GM20000 (cell line): Measurements from ENCODE around the gene XRCC2.
"Not testable (repeated sequence)": the region's sequence is repeated elsewhere in the genome, so short reads cannot be mapped to it uniquely, and the experiment has no call there.

Source experiments
- DNase-seq: peaks from one replicate; pipeline ENCODE4 v3.0.0; 2012; ENCODE audit warnings: low spot score
- CTCF ChIP-seq: IDR thresholded peaks from 2 replicates; pipeline ENCODE4 v1.5.1; 2012; ENCODE audit warnings: mild to moderate bottlenecking, control low read depth; ENCODE audit errors: extremely low read depth, missing control alignments

Gene XRCC2

GRCh38 chr7:152699079-152699478 lies 23.1 kb upstream of the XRCC2 start:
- no peak for DNase-seq
- TF ChIP-seq CTCF, result no peak

DNA sequence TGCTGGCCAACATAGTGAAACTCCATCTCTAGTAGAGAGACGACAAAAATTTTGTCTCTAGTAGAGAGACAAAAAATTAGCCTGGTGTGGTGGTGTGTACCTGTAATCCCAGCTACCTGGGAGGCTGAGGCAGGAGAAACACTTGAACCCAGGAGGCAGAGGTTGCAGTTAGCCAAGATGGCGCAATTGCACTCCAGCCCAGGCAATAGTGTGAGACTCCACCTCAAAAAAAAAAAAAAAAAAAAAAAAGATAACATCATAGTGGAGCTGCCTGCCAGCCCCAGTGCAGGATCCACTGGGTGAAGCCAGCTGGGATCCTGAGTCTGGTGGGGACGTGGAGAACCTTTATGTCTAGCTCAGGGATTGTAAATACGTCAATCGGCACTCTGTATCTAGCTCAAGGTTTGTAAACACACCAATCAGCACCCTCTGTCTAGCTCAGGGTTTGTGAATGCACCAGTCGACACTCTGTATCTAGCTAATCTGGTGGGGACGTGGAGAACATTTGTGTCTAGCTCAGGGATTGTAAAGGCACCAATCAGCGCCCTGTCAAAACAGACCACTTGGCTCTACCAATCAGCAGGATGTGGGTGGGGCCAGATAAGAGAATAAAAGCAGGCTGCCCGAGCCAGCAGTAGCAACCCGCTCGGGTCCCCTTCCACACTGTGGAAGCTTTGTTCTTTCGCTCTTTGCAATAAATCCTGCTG lies 21.5 kb upstream of the XRCC2 start:
- not testable (repeated sequence) for DNase-seq

- not testable (repeated sequence) for DNase-seq
These were observed 16.3 kb upstream of the XRCC2 start for GRCh38 chr7:152692196-152692595.

GRCh38 chr7:152683297-152683696 lies 7.4 kb upstream of the XRCC2 start:
- no peak for TF ChIP-seq CTCF
- no peak for DNase-seq

- no peak for TF ChIP-seq CTCF
- no peak for DNase-seq
These were observed 2.1 kb upstream of the XRCC2 start for GRCh38 chr7:152677808-152678670.

DNA sequence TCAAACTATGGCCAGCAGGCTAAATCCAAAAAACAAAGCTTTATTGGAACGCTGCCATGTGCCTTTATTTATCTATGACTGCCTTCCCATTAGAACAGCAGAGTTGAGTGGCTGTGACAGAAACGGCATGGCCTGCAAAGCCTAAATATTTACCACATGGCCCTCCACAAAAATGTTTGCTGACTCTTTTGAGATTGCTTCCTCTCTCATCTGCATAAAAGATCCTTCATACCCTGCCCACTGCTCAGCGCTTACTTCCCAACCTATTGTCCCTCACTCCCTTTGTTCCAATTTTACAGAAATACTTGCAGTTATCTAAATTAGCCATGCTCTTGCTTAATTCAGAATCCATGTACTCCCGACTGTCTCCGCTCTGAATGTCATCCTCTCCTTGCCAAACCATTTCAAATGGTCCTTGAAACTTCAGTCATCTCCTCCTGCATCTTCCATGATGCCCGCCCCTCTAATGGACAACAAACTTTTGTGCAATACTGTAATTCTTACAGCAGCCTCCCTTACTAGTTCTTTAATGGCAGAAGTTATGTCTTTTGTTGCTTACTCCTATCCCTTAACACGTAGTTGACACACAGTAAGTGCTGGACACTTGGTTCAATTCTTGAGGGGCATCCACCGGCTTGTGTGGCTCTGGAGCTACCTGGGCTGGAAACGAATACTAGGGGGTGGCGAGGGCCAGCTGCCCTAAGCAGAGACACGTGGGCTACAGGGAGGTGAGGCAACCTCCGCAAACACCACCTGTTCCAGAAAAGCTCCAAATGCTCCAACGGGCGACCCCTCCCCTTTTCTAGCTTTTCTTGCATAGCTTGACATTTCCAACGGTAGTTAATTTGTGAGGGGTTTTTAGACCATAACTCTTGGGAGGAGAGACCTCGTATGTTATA lies 832 bp downstream of the XRCC2 start:
- DNase-seq, result peak; percentile 28
- TF ChIP-seq CTCF, result no peak

DNA sequence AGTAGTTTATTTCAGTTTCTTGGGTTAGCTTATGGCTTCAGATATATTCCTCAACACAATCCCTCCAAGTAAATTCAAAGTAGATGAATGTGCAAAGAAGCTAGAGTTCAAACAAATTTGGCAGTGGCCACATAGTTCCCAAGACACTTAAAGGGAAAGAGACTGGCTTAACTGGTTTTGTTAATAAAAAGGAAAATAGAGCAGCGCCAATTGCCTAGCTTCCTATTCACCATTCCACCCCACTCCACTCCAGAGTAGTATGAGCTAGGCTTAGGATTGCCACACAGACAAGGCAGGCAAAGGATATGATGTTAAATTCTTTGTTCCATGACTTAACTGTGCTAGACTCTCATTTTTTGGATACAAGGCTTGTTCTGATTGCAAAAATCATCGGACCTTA lies 2.0 kb downstream of the XRCC2 start:
- no peak for DNase-seq
- no peak for TF ChIP-seq CTCF

DNA sequence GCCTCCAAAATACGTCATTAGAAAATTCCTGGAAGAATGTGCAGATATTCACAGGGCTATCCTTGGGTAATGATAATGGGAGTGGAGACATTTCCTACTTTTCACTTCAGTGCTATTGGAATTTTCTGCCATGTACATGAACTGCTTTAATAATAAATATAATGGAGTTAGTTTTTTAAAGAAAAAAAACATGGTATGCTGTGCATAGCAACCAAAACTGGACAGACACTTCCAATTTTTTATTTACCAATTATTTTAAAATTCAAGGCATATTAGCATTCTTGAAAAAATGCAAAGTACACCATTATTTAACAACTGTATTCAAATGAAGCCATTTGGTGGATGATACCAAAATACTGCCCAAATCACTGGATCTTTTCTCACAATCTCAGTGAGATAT lies 3.3 kb downstream of the XRCC2 start:
- no peak for DNase-seq

More for the DNA sequence above, 3.3 kb downstream of the XRCC2 start:
- no peak for TF ChIP-seq CTCF
